ENCODE results near the gene KCTD15. TPM values are rescaled to one million over a fixed set of nuclear protein-coding genes. Genes with fewer than 3 reads are reported as not detected.

KCTD15 gene
- total and polyA plus RNA-seq, 2 experiments from 2014 or later = 17.1 to 161 TPM

GRCh38 chr19:33830264-33830663 lies 33.6 kb downstream of the KCTD15 start:
- no peak for DNase-seq (ENCODE audit: low read depth in 1 of 2, low spot score in 1 of 2)
- no peak for TF ChIP-seq CTCF (IDR thresholded peaks at IDR 0.05; ENCODE audit: low read depth, low read length)
- Histone ChIP-seq H3K27ac (no peak overlapping the region), H3K9me3 (ENCODE audit: low read depth) (no peaks in the 10 kb centered on the region), H3K27me3 (no peaks in the 10 kb centered on the region), H3K36me3 (no peaks in the 10 kb centered on the region), H3K4me1 (ENCODE audit: low read depth) (no peaks in the 10 kb centered on the region), H3K4me3 (no peak overlapping the region)

GRCh38 chr19:33831825-33832224 lies 35.2 kb downstream of the KCTD15 start:
- H3K36me3 ChIP-seq = no peaks in the 10 kb centered on the region
- no peak for TF ChIP-seq CTCF (IDR thresholded peaks at IDR 0.05; ENCODE audit: low read depth, low read length)
- no peaks in the 10 kb centered on the region for H3K9me3 ChIP-seq (ENCODE audit: low read depth)
- no peaks in the 10 kb centered on the region for H3K4me1 ChIP-seq (ENCODE audit: low read depth)
- H3K4me3 ChIP-seq = no peak overlapping the region
- H3K27ac ChIP-seq = no peak overlapping the region
- no peak for DNase-seq (ENCODE audit: low read depth in 1 of 2, low spot score in 1 of 2)
- no peaks in the 10 kb centered on the region for H3K27me3 ChIP-seq

DNA sequence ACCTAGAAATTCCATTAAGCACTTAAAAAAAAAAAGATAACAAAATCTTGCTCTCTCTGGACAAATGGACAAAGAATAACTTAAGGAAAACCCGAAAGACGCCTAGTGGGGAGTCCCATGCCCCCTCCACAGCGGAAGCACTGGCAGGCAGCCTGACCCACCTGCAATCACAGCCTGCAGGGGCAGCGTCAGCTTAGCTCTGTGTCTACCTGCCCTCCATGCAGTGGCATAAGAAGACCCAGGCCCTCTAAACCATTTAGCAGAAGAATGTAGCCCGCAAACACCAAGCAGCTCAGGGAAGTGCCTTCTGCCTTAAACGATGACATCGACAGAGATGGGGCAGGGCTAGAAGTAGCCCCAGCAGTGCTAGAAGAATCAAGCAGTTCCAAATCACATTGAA lies 36.0 kb downstream of the KCTD15 start:
- H3K4me3 ChIP-seq = no peak overlapping the region
- TF ChIP-seq CTCF (IDR thresholded peaks at IDR 0.05; ENCODE audit: low read depth, low read length) = no peak

GRCh38 chr19:33840382-33840781 lies 43.7 kb downstream of the KCTD15 start:
- no peak for DNase-seq (ENCODE audit: low read depth in 1 of 2, low spot score in 1 of 2)
- Histone ChIP-seq H3K36me3 (no peaks in the 10 kb centered on the region), H3K27ac (no peak overlapping the region), H3K9me3 (ENCODE audit: low read depth) (no peaks in the 10 kb centered on the region), H3K4me1 (ENCODE audit: low read depth) (no peaks in the 10 kb centered on the region), H3K27me3 (no peaks in the 10 kb centered on the region), H3K4me3 (no peak overlapping the region)
- TF ChIP-seq CTCF (IDR thresholded peaks at IDR 0.05; ENCODE audit: low read depth, low read length) = no peak

More for the DNA sequence above, 36.0 kb downstream of the KCTD15 start:
- no peak overlapping the region for H3K27ac ChIP-seq
- no peak for DNase-seq (ENCODE audit: low read depth in 1 of 2, low spot score in 1 of 2)
- H3K36me3 ChIP-seq = no peaks in the 10 kb centered on the region
- H3K9me3 ChIP-seq (ENCODE audit: low read depth) = no peaks in the 10 kb centered on the region
- H3K27me3 ChIP-seq = no peaks in the 10 kb centered on the region
- no peaks in the 10 kb centered on the region for H3K4me1 ChIP-seq (ENCODE audit: low read depth)

DNA sequence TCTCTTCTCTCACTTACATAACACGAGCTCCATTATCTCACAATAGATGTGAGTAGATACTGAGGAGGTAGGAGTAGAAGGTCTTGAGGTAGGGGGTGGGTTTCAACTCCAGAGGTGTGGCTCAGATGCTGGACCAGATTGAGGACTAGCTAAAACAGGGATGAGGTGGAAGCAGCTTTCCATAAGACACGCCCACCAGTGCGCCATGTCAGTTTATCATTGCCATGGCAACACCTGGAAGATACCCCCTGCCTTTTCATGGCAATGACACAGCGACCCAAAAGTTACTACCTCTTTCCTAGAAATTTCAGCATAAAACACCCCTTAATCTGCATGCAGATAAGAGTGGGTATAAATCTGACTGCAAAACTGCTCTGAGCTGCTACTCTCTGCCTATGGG lies 44.1 kb downstream of the KCTD15 start:
- DNase-seq (ENCODE audit: low read depth in 1 of 2, low spot score in 1 of 2) = no peak
- Histone ChIP-seq H3K9me3 (ENCODE audit: low read depth) (no peaks in the 10 kb centered on the region), H3K4me1 (ENCODE audit: low read depth) (no peaks in the 10 kb centered on the region), H3K4me3 (no peak overlapping the region), H3K27ac (no peak overlapping the region), H3K36me3 (no peaks in the 10 kb centered on the region), H3K27me3 (no peaks in the 10 kb centered on the region)
- no peak for TF ChIP-seq CTCF (IDR thresholded peaks at IDR 0.05; ENCODE audit: low read depth, low read length)

DNA sequence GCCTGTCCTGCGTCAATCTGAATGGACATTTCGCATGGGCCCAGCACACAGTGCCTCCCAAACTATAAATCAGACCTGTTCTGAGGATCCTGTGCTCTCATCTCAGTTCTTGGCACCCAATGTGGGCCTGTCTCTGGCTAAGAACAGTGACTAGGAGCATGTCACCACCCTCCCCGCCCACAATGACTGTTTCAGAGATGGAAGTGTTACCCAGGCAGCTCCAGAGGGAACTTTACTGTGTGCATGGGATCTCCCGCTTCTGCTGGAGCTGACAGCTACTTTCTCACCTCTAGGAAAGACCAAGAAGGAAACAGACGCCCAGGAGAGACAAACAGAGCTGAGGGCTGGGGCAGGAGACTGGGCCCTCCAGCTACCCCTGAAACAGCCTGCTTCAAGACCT lies 45.0 kb downstream of the KCTD15 start:
- H3K27ac ChIP-seq = no peak overlapping the region
- no peak for TF ChIP-seq CTCF (IDR thresholded peaks at IDR 0.05; ENCODE audit: low read depth, low read length)
- no peak for DNase-seq (ENCODE audit: low read depth in 1 of 2, low spot score in 1 of 2)
- no peaks in the 10 kb centered on the region for H3K27me3 ChIP-seq
- no peaks in the 10 kb centered on the region for H3K4me1 ChIP-seq (ENCODE audit: low read depth)
- H3K4me3 ChIP-seq = no peak overlapping the region
- H3K36me3 ChIP-seq = no peaks in the 10 kb centered on the region
- H3K9me3 ChIP-seq (ENCODE audit: low read depth) = no peaks in the 10 kb centered on the region

Measured in cardiac muscle cell (in vitro differentiated cells and primary cell).